HG02798 (cell line): ENCODE results near the gene CTBP2.
"Not testable (repeated sequence)": the region's sequence is repeated elsewhere in the genome, so short reads cannot be mapped to it uniquely, and the experiment has no call there.

Source experiments
- ATAC-seq: cut with Tn5 transposase; IDR thresholded peaks from one replicate; pipeline ENCODE4 v1.9.1; 2021; ENCODE audit warnings: mild to moderate bottlenecking; ENCODE audit not compliant: unreplicated experiment, poor library complexity

CTBP2 gene

DNA sequence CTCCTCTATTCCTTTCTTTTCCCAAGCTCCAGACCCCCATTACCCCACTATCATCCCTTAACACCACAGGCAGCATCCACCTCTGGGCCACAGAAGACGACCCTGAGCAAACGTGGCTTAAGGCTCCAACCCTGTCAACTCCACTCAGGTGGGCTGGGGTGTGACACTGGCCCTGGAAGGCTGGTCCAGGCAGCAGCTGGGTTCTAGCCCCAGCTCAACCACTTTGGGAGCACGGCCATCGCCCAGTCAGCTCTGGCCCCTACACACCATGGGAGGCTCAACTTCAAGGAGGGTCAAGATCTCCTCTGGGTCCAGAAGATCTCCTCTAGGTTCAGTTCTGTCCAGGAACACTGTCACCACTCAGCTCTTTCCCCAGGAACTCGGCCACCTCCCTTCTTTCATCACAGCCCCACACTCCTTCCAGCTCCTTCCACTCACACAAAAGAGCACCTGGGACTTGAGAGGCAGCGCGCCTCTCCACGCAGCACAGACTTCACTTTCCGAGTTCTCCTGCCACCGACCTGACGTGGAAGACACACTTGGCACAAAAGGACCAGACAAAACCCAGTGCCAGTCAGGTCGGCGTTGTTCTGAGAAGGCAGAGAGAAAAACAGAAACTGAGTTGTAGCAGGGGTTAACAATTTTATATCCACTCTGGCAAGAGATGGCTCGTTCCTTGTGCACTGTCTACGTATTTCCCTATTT lies 84.1 kb downstream of the CTBP2 start:
- no peak for ATAC-seq

DNA sequence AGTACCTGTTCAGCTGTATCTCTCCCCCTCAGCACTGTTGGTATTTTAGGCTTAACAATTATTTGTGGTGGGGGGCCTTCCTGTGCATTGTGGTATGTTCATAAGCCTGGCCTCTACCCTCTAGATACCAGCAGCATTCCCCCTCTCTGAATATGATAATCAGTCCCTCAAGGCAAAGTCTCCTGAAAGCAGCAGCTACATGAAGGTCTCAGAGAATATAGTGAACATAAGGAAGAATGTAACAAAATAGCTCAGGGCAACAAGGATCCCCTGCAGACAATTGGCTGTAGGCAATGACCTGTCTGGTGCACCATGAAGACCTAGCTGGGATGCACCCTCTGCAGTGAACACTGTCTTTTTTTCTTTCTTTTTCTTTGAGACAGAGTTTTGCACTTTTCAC lies 86.4 kb downstream of the CTBP2 start:
- no peak for ATAC-seq

DNA sequence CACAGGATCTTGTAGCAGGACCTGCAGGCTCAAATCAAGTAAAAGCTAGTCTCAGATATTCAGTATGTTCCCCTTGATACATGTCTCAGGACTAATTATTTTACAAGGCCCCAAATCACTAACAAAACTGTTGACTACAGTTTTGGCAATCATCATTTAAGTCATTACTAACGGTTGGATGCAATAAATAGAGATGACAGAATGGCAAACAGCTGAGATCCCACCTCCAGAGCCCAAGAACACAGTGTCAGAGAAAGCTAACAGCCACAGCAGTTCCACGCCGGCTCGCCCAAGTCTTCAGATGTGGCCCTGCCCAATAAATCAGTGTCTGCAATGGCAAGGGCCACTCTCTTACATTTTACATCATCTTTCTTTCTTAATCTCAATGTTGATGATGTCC lies 87.6 kb downstream of the CTBP2 start:
- no peak for ATAC-seq

DNA sequence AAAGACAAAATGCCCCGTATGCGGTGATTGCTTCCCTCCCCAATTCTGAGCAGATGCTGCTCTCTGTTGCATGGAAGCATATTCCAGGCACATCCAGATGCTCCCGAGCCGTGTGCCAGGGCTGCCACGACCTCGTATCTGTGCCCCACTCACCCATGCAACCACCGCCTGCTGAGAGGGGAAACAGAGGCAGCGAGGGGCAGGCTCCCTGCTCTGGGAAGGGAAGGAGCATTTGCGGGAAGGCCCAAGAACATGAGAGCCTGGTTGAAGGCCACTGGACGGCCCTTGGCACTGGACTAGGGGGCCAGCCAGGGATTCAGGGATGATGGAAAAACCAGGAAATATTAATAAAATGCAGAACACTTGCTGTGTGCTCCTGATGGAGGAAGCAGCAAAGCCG lies 89.4 kb downstream of the CTBP2 start:
- no peak for ATAC-seq

DNA sequence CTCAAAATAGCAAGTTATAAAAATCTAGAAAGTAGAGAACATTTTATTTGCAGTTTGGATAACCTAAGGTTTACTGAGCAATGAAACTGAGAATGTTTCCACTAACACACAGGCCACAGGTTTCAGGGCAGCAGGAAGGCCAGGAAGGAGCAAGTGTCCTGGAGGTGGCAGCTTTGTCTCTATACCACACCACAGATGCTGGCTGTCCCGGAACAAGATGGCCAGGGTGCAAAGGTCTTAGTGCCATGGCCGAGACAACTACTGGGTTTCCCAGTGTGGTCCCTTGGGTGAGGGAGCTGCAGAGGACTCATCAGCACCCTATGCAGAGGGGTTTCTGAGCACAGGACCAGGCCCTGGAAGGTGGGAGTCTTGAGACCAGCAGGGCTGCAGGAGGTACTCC lies 92.0 kb downstream of the CTBP2 start:
- no peak for ATAC-seq

DNA sequence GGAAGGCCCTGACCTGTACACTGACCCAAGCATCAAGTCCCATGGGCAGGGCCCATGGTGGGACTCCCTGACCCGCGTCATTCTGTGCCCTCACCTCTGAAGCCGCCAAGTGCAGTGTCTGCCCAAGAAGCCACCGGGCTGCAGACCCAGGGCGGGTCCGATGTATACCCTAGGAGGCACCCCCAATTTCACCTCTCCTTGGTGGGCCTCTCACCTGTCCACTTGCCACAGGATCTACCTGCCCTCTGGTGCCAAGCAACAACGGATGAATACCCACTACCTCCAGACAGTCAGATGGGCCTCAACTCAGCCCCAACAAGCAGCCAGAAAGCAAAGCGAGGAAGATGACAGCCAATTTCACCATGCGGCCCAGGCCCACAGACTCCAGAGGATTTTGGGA lies 92.6 kb downstream of the CTBP2 start:
- no peak for ATAC-seq

DNA sequence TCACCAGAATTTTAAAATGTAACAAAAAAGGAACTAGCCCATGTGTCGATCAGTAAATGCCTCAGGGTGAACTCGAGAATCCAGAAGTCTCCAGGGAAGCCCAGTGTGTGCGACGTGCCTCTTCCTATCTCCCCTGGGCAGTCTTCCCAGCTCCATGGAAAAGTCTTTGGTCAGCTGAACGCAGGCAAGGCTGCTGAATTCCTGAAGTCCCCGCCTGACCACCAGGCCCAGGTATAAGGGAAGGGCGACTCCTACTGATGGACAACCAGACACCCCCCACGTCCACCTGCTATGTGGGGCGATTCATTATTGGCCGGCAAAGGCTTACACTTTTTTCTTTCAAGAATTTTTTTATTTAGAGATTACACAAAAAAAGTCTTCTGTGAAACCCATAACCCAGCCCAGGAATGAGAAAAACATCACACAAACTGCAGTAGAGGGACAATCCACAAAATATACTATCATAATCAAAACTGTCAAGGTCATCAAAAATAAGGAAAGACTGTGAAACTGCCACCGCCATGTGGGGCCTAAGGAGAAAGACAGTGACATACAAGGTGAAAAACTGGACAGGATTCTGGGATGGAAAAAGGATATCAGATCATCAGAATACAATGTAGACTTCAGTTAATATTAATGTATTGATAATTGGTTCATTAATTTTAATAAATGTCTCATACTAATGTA lies 93.5 kb downstream of the CTBP2 start:
- ATAC-seq = no peak

DNA sequence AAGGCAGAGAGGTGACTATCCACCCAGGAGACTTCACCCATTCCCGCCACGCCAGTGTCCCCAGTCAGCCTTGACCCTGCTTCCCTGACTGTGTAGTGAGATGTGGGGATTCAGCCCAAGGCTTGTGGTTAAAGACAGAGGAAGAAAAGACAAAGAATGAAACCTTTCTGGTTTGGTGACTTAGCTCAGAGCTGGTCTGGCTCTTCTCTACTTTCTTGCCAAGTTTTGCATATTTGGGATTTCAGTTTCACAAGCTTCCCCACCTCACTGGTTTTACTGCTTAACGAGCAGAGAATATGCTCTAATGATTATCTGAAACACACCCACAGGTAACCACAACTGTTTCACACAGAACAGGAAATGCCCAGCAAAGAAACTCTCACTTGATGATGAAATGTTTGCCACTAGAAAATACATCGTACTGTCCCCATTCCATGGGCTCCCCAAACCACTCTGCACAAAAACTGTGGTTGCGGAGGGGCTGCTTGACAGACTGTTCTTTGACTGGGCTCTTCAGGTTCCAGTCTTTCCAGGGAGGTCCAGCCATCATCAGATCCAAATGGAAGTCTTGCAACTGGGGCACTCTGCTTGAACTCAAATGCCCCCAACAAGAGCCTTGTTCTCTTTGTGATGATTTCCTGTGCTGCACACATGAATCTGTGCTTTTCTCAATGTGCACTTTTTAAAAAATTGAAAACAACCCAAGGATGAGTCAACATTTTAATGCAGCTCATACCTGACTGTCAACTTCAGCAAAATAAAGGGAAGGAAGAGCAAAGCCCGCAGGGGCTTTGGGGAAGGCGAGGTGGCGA lies 95.5 kb downstream of the CTBP2 start:
- ATAC-seq = peak; percentile 98

DNA sequence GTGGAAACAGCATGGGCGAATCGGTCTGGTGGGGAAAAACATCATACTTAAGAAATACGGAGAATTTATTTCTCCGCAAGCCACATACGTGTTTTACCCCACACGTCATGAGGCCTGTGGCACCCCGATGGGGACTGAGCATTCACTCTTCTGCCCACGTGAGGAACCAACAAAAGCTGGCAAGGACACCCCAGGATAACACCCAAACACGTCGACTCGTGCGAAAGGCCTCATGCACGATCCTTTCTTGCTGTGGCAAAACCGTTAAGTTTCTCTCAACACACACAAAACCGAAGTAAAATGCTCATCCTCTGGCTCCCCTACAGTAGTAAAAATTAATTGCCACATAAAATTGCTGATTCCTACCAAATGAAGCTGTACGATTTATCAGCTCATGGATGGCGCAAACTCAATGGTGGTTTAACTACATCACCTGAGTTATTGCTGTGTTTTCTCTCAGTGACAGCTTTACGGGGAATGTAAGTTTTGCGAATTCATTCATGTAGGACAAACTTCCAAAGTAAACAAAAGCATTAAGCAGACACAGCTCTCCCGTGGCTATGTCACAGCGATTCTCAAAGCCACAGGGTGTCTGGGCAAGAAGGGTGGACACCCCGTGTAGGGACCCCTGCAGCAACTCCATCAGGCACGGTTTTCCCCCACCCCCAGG lies 97.0 kb downstream of the CTBP2 start:
- no peak for ATAC-seq

DNA sequence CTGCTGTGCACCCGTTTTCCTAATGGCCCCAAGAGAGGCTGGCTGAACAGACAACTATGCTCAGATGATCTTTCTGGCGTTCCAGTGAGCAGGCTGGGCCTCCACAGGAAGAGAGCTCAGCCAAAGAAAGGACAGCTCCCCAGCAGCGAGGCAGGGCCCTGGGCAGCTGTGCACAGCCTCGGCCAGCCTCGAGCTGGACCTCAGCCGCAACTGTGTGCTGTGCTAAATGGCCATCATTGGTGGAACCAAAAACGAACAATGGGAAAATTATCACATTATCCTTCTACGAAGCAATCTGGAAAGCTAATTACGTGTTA lies 97.5 kb downstream of the CTBP2 start:
- ATAC-seq = no peak

DNA sequence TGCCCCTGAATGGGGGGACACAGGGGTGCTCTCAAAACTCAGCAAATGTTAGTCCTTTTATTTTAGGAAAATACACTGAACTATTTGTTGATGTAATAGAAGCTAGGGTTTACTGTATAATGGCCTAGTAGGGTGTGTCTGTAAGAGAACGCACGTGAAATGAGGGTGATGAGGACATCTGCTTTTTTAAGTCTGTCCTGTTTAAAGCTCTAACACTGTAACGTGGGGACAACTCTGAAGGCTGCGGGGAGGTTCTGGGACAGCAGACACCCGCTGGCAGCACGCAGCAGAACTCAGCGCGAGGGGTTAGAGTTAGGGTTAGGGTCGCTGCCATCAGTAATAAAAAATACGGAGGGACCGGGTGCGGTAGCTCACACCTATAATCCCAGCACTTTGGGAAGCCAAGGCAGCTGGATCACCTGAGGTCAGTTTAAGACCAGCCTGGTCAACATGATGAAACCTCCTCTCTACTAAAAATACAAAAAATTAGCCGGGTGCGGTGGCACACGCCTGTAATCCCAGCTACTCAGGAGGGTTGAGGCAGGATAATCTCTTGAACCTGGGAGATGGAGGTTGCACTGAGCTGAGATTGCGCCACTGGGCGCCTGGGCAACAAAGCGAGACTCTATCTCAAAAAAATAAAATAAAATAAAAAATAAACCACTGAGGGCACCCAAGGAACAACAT lies 98.0 kb downstream of the CTBP2 start:
- ATAC-seq = no peak

DNA sequence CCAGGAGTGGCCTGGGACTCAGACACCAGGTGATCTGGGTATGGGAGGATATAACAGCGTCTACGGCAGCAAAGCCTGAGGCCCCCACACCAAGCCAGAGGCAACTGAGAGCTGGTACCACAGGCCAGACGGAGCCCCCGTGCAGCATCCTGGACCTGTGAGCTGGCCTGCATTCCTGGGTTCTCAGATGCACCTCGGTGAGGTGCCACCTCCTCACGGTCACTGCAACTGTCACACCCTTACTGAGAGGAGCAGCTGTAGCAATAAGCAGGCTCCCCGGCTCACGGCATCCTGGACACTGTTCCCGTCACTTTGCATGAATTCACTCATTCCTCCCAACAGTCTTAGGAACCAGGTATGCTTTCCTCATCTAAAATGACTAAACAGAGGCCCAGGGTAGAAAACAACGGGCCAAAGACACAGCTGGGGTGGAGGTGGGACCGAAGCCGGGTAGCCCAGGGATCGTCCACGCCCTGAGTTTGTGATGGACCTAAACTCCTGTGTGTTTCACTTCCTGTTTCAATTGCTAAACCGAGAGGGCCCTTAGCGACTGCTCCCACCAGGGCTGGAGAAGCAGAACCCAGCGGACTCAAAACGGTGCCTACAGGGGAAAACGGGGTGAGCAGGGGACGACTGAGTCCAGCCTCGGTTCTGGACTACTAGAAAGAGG lies 98.7 kb downstream of the CTBP2 start:
- no peak for ATAC-seq

DNA sequence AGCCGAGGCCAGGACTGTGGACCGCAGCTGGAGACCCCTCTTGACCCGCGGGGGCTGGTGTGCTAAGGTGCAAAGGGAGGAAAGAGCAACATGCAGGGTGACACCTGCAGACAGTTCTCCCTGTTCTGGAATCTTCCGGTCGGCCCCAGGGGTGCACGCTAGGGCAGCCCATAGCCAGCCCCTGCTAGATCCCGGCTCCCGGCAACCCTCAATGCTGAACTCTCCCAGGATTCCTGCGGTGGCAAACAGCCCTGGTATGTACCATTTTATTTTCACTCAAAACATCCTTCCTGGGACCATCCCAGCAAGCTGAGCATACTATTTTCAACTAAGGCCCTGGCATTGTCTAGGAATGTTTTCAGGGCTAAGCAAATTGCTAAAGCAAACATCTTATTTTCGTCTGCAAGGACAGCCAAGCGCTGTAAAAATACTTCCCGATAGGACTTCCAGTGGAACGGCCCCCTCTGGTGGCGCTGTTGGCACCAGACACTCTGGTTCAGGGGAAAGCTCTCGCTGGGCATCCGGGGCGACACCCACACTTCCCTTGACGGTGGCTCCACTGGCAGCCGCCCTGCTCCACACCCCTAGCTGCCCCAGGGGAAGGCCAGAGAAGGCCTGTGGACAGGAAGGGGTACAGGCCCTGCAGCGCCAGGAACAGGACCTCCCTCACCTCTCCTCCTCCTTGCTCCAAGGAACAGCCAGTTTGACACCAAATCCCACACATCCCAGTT lies 99.4 kb downstream of the CTBP2 start:
- no peak for ATAC-seq

DNA sequence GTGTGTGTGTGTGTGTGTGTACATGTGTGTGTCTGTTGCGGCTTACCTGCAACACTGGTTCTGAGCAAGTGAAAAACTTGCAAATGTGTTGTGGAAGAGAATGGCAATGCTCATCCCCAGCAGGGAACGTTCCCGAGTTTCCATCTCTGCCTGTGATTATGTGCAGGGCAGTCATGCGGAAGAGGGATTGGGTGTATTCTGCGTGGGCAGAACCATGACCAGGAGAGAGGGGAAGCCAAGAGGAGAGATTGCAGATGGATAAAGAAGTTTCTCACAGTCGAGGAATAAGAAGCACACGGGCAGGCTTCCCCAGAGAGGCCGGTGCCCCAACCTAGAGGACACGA lies 99.9 kb downstream of the CTBP2 start:
- ATAC-seq = no peak

DNA sequence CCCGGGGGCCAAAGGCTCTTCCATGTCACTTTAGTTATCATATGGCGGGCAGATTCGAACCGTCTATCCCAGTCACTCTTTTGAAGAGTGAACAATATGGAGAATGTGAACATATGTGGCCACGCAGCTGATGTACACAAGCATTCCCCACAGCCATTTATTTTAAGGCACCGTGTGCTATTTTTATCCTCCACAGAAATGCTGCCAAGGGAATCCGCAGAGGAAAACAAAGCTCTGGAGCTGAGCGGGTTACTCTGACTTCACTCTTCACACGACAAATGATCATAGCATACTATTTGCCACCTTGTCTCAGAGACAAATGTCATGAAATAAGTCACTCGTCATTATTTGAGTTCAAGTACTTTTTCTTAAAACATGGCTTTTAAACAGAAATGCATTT lies 100.3 kb downstream of the CTBP2 start:
- no peak for ATAC-seq

DNA sequence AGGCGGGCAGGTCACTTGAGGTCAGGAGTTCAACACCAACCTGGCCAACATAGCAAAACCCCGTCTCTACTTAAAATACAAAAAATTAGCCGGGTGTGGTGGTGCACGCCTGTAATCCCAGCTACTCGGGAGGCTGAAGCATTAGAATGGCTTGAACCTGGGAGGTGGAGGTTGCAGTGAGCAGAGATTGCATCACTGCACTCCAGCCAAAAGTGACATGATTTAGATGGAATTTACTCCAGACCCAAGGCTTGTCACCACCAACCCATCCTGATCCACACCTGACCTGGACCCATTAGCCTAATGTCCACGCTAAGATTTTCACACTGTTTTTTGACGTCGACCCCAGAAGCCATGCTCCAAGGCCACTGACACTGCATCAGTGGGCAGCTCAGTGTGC lies 101.0 kb downstream of the CTBP2 start:
- ATAC-seq = not testable (repeated sequence)

DNA sequence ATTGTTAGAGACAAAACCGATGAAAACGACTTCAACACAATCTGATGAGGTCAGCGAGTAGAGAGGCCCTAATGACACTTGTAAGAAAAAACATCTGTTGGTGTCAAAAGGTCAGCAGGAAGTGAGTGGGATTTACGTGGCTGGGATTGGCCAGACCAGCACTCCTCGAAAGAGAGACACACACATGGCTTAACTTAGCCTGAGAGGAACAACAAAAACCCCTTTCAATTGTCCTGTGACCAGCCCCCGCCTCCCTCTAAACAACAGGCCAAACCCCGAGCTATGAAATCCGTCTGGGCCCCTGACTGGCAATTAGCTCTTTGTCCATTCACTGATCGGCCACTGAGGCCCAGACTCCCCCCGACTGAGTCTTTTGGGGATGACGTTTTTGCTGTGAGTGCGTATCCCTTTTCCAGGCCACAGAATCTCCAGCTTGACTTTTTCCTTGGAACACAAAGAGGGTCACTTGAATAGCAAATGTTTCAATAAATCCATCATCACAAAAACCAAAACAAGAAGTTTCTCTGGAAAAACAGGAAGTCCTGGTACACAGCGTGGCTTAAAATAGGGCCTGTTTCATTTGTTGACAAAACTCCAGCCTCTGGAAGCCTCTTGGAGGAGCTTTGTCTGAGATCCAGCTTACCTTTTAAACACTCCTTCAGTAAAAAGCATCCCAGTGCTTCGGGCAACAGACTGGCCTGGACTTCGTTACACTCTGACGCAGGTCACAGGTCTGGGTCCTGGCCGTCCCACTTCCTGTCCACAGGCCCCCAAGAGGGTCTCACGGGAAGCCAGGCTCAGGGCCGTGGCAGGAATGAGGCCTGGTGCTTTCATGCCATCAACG lies 103.0 kb downstream of the CTBP2 start:
- ATAC-seq = no peak
